Measurements from ENCODE around the gene ACAP3.
"Not testable (repeated sequence)": the region's sequence is repeated elsewhere in the genome, so short reads cannot be mapped to it uniquely, and the experiment has no call there.

The ACAP3 gene

DNA sequence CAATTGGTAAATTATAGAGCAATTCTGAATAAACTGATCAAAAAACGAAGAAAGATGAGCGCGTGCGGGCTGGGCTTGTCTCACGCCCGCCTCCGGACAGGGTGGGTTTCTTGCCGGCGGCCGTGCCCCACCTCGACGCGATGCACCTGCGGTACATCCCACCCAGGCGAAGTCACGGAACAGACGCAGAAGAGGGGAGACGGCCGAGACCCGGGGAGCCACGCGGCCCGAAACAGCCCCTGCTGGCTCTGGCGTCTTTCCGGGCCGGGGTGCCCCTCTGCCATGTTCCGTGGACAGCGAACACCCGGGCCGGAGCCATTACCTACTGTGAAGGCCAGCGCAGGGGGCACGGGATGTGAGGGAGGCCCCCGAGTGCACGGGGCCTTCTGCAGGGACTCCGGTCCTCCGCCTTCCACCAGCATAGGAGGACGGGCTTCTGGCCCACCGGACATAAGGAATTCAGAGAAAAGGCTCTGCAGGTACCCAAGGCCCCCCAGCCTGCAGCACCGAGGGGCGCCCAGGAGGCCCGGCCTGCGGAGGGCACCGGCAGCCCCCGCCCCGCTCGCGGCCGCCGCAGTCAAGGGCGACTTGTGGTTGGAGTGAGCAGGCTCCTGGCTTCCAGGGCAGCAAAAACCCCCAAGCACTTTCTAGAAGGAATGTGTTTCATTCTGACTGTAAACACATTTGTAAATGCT lies 53.6 kb downstream of the ACAP3 start:
- DNase-seq (ENCODE audit: low read depth), result no peak
- TF ChIP-seq, protein P1, sequence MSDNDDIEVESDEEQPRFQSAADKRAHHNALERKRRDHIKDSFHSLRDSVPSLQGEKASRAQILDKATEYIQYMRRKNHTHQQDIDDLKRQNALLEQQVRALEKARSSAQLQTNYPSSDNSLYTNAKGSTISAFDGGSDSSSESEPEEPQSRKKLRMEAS (IDR thresholded peaks at IDR 0.05; ENCODE audit: low read depth, low read length), result no peak
- TF ChIP-seq, protein P2, sequence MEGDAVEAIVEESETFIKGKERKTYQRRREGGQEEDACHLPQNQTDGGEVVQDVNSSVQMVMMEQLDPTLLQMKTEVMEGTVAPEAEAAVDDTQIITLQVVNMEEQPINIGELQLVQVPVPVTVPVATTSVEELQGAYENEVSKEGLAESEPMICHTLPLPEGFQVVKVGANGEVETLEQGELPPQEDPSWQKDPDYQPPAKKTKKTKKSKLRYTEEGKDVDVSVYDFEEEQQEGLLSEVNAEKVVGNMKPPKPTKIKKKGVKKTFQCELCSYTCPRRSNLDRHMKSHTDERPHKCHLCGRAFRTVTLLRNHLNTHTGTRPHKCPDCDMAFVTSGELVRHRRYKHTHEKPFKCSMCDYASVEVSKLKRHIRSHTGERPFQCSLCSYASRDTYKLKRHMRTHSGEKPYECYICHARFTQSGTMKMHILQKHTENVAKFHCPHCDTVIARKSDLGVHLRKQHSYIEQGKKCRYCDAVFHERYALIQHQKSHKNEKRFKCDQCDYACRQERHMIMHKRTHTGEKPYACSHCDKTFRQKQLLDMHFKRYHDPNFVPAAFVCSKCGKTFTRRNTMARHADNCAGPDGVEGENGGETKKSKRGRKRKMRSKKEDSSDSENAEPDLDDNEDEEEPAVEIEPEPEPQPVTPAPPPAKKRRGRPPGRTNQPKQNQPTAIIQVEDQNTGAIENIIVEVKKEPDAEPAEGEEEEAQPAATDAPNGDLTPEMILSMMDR (IDR thresholded peaks at IDR 0.05; ENCODE audit: low read depth, low read length), result no peak
- TF ChIP-seq MYC (IDR thresholded peaks at IDR 0.05; ENCODE audit: low read depth, low read length) (no peak), POLR2A (IDR thresholded peaks at IDR 0.05; ENCODE audit: extremely low read depth, insufficient read length) (no peak)
- H3K4me3 ChIP-seq (ENCODE audit: low read depth, low read length), result no peak overlapping the region

DNA sequence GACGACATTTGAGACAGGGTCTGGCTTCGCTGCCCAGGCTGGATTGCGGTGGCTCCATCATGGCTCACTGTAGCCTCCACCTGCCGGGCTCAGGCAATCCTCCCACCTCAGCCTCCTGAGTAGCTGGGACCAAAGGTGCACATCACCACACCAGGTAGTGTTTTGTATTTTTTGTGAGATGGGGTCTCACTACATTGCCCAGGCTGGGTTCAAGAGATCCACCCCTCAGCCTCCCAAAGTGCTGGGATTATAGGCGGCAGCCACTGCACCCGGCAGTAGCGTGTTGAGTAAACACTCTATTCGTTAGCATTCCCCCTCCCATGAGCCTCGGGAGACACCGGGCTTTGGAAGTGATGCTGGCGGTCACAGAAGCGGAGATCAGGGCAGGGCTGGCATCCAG lies 54.4 kb downstream of the ACAP3 start:
- no peak overlapping the region for H3K4me3 ChIP-seq (ENCODE audit: low read depth, low read length)
- TF ChIP-seq MYC (IDR thresholded peaks at IDR 0.05; ENCODE audit: low read depth, low read length) (no peak), POLR2A (IDR thresholded peaks at IDR 0.05; ENCODE audit: extremely low read depth, insufficient read length) (no peak)
- TF ChIP-seq, protein P1 (IDR thresholded peaks at IDR 0.05; ENCODE audit: low read depth, low read length), result no peak
- TF ChIP-seq, protein P2 (IDR thresholded peaks at IDR 0.05; ENCODE audit: low read depth, low read length), result no peak
- no peak for DNase-seq (ENCODE audit: low read depth)

DNA sequence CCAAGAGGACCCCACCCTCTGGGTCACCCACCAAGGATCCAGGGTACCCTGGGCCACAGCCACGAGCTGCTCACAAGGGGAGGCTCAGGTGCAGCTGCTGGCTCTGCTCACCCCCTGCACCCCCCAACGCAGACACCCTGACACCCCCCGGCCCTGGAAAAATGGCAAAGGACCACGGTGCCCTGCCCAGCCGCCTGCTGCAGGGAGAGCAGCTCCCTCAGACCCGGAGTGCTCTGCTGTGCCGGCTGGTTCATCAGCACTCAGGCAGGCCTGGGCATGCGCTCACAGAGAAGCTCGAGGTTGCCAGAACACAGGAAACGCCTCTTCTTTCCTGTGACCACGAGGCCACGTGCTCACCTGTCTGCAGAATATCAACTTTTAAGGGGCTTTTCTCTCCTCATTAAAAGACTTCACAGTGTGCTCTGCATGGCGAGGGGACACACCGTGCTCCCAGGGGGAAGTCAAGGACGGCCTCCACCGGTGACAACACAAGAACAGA lies 56.9 kb downstream of the ACAP3 start:
- no peak for TF ChIP-seq POLR2A (IDR thresholded peaks at IDR 0.05; ENCODE audit: extremely low read depth, insufficient read length)
- TF ChIP-seq, protein P1 (IDR thresholded peaks at IDR 0.05; ENCODE audit: low read depth, low read length), result peak; percentile 62
- TF ChIP-seq MYC (IDR thresholded peaks at IDR 0.05; ENCODE audit: low read depth, low read length), result no peak
- TF ChIP-seq, protein P2 (IDR thresholded peaks at IDR 0.05; ENCODE audit: low read depth, low read length), result no peak
- DNase-seq (ENCODE audit: low read depth), result no peak
- H3K4me3 ChIP-seq (ENCODE audit: low read depth, low read length), result no peak overlapping the region

DNA sequence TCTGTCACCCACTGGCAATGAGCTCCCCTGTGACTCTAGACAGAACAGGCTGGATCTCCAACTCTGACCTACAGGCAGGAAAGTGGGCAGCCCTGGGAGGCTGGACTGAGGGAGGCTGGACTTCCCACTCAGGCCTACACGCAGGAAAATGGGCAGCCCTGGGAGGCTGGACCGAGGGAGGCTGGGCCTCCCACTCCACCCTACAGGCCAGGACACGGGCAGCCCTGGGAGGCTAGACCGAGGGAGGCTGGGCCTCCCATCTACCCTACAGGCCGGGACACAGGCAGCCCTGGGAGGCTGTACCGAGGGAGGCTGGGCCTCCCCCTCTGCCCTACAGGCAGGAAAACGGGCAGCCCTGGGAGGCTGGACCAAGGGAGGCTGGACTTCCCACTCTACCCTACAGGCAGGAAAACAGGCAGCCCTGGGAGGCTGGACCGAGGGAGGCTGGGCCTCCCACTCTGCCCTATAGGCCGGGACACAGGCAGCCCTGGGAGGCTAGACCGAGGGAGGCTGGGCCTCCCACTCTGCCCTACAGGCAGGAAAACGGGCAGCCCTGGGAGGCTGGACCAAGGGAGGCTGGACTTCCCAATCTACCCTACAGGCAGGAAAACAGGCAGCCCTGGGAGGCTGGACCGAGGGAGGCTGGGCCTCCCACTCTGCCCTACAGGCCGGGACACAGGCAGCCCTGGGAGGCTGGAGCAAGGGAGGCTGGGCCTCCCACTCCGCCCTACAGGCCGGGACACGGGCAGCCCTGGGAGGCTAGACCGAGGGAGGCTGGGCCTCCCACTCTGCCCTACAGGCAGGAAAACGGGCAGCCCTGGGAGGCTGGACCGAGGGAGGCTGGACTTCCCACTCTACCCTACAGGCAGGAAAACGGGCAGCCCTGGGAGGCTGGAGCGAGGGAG lies 59.5 kb downstream of the ACAP3 start:
- H3K4me3 ChIP-seq (ENCODE audit: low read depth, low read length); DNase-seq (ENCODE audit: low read depth): not testable (repeated sequence)

DNA sequence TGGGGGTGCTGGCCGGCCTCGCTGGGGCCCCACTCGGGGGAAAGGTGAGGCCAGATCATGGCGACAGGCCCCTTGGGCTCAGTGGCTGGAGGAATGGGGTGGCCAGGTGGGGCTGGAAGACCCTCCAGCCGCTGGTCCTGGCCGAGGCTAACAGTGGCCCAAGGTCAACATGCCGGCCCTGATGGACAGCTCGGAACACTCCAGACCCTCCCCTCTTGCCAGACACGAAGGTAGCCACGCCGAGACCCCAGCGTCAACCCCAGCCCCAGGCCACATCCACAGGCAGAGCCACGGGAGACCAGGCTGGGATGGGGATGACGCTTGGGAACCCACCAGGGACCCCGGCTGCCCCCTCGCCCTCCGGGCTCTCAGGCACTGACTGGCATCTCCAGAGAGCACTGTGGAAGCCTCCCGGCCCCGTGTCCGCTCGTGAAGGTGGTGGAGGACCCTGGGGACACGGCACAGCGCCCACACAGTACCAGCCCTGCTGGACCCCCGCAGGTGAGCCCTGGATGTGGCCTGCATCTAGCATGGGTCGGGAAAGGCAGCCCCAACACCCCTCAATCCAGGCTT lies 60.3 kb downstream of the ACAP3 start:
- H3K4me3 ChIP-seq (ENCODE audit: low read depth, low read length), result no peak overlapping the region
- no peak for DNase-seq (ENCODE audit: low read depth)
- TF ChIP-seq POLR2A (IDR thresholded peaks at IDR 0.05; ENCODE audit: extremely low read depth, insufficient read length), result no peak
- TF ChIP-seq, protein P1 (IDR thresholded peaks at IDR 0.05; ENCODE audit: low read depth, low read length), result no peak
- no peak for TF ChIP-seq MYC (IDR thresholded peaks at IDR 0.05; ENCODE audit: low read depth, low read length)
- TF ChIP-seq, protein P2 (IDR thresholded peaks at IDR 0.05; ENCODE audit: low read depth, low read length), result no peak
